Smooth muscle cell (in vitro differentiated cells): ENCODE measurements around the gene NPEPL1. TPM values are rescaled to one million over a fixed set of nuclear protein-coding genes. Genes with fewer than 3 reads are reported as not detected.

ENCODE experiments used
- DNase-seq: peaks from one replicate; lab custom pipeline; 2025; ENCODE audit not compliant: unreplicated experiment; lab: John Stamatoyannopoulos, UW
- H2AFZ ChIP-seq: fragments of 200-600 bp; sonication (generic); 2 replicates; pipeline ENCODE4 v1.6.0; 2016; ENCODE audit warnings: antibody characterized with exemption, low read depth, mild to moderate bottlenecking
- H3F3A ChIP-seq: fragments of 200-600 bp; sonication (generic); 2 replicates; pipeline ENCODE4 v1.6.0; 2017; ENCODE audit warnings: antibody characterized with exemption, low read depth
- H3K27ac ChIP-seq: fragments of 200-600 bp; sonication (generic); 2 replicates; pipeline ENCODE4 v1.5.1; 2016; ENCODE audit warnings: low read depth, mild to moderate bottlenecking
- H3K27me3 ChIP-seq: fragments of 200-600 bp; sonication (generic); 2 replicates; pipeline ENCODE4 v1.6.1; 2016; ENCODE audit warnings: low read depth, mild to moderate bottlenecking
- H3K36me3 ChIP-seq: fragments of 200-600 bp; sonication (generic); 2 replicates; pipeline ENCODE4 v1.5.1; 2016; ENCODE audit warnings: low read depth
- H3K4me1 ChIP-seq: fragments of 200-600 bp; sonication (generic); 2 replicates; pipeline ENCODE4 v1.5.1; 2016; ENCODE audit warnings: low read depth
- H3K4me2 ChIP-seq: fragments of 200-600 bp; sonication (generic); 2 replicates; pipeline ENCODE4 v1.6.0; 2016; ENCODE audit warnings: mild to moderate bottlenecking
- H3K4me3 ChIP-seq: fragments of 200-600 bp; sonication (generic); 2 replicates; pipeline ENCODE4 v1.5.1; 2016; ENCODE audit warnings: mild to moderate bottlenecking
- H3K79me2 ChIP-seq: fragments of 200-600 bp; sonication (generic); 2 replicates; pipeline ENCODE4 v1.6.0; 2016; ENCODE audit warnings: low read depth, mild to moderate bottlenecking
- H3K9ac ChIP-seq: fragments of 200-600 bp; sonication (generic); 2 replicates; pipeline ENCODE4 v1.6.0; 2016; ENCODE audit warnings: low read depth
- H3K9me3 ChIP-seq: fragments of 200-600 bp; sonication (generic); replicated peaks from 2 replicates; pipeline ENCODE4 v1.5.1; 2016; ENCODE audit warnings: low read depth
- H4K20me1 ChIP-seq: fragments of 200-600 bp; sonication (generic); 2 replicates; pipeline ENCODE4 v1.6.0; 2016; ENCODE audit warnings: low read depth
- CTCF ChIP-seq: fragments of 200-600 bp; sonication (generic); IDR thresholded peaks from 2 replicates; pipeline ENCODE4 v1.5.1; 2017; ENCODE audit warnings: borderline replicate concordance, mild to moderate bottlenecking, antibody characterized with exemption; ENCODE audit not compliant: insufficient read depth, poor library complexity, severe bottlenecking
- WGBS: methylation state at CpG from one replicate; pipeline ENCODE4 v1.1.7; 2016; ENCODE audit warnings: low lambda C conversion rate; 5-methylcytosine and 5-hydroxymethylcytosine counted together
- polyA plus RNA-seq: library from polyadenylated mRNA; unstranded; fragments of >200 nt; fragmentation: Nextera tagmentation; extraction: Ambion mirVana; gene quantifications from 2 replicates; pipeline ENCODE4 v1.2.1, GENCODE V29; 2016
- total RNA-seq: library from RNA; depleted of rRNA; stranded (reverse); fragments of >200 nt; gene quantifications from 2 replicates; pipeline ENCODE4 v1.2.3, GENCODE V29; 2014

Gene NPEPL1
- total and polyA plus RNA-seq, 2 experiments from 2014 or later: 17.7 to 32.9 TPM

GRCh38 chr20:58751979-58752378 lies 59.4 kb downstream of the NPEPL1 start:
- Histone ChIP-seq H3K27me3 (no peaks in the 10 kb centered on the region), H3K9ac (no peak overlapping the region), H3K36me3 (no peaks in the 10 kb centered on the region), H3K4me2 (no peak overlapping the region), H4K20me1 (no peaks in the 10 kb centered on the region), H3K79me2 (no peaks in the 10 kb centered on the region), H3K27ac (no peak overlapping the region), H3F3A (no peaks in the 10 kb centered on the region), H2AFZ (no peak overlapping the region), H3K4me3 (no peak overlapping the region), H3K4me1 (no peaks in the 10 kb centered on the region), H3K9me3 (no peaks in the 10 kb centered on the region)
- no peak for DNase-seq
- no peak for TF ChIP-seq CTCF
- WGBS: 83% methylated on average over 6 of the region's 10 CpGs

- H3K27me3 ChIP-seq: no peaks in the 10 kb centered on the region
- DNase-seq: no peak
- no peak overlapping the region for H2AFZ ChIP-seq
- no peaks in the 10 kb centered on the region for H3K79me2 ChIP-seq
- no peaks in the 10 kb centered on the region for H4K20me1 ChIP-seq
- no peak overlapping the region for H3K27ac ChIP-seq
- WGBS: 95% methylated on average over 6 of the region's 6 CpGs
- H3F3A ChIP-seq: no peaks in the 10 kb centered on the region
- H3K4me1 ChIP-seq: no peaks in the 10 kb centered on the region
- no peak for TF ChIP-seq CTCF
- no peaks in the 10 kb centered on the region for H3K9me3 ChIP-seq
- H3K9ac ChIP-seq: no peak overlapping the region
- no peak overlapping the region for H3K4me2 ChIP-seq
- no peaks in the 10 kb centered on the region for H3K36me3 ChIP-seq
- H3K4me3 ChIP-seq: no peak overlapping the region
Measured at GRCh38 chr20:58752565-58752964, 60.0 kb downstream of the NPEPL1 start.

DNA sequence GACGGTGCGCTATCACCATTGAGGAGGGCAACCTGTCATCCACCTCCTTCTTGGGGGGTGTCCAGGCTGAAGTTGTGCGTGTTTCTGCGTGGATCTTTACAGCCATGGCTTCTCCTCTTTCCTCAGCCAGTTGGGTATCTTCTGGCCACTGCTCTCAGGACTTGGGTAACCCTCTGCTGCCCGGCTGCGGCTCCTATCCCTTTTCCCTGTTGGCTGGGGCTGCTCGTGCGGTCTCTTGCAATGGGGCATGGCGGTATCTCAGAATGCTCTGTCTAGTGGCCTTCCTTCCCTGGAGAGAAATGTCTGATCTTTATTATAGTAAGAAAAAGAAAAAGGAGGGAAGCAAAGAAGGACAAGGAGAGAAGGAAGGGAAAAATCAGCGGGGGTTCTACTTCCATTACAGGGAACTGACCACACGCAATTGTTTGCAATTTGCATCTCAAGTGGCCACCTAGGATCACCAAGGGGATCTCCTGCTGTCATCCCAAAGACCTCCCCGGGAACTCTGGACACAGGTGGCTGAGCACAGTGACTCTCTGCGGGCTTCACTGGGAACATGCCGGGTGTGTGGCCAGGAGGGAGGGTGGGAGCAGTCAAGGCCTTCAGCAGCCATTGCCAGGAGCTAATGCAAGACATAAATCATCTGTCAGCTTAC lies 60.8 kb downstream of the NPEPL1 start:
- Histone ChIP-seq H3K4me2 (no peak overlapping the region), H3K9me3 (no peaks in the 10 kb centered on the region), H3K79me2 (no peaks in the 10 kb centered on the region), H2AFZ (no peak overlapping the region), H3K27me3 (no peaks in the 10 kb centered on the region), H3K4me1 (no peaks in the 10 kb centered on the region), H3K4me3 (no peak overlapping the region), H3K27ac (no peak overlapping the region), H3K36me3 (no peaks in the 10 kb centered on the region), H3K9ac (no peak overlapping the region), H3F3A (no peaks in the 10 kb centered on the region), H4K20me1 (no peaks in the 10 kb centered on the region)
- DNase-seq: no peak
- WGBS: 70% methylated on average over 14 of the region's 14 CpGs
- no peak for TF ChIP-seq CTCF

- 88% methylated on average over 17 of the region's 17 CpGs for WGBS
- H3K9ac ChIP-seq: no peak overlapping the region
- no peak for TF ChIP-seq CTCF
- H3K4me3 ChIP-seq: no peak overlapping the region
- H3K27ac ChIP-seq: no peak overlapping the region
- no peaks in the 10 kb centered on the region for H3K36me3 ChIP-seq
- DNase-seq: no peak
- no peaks in the 10 kb centered on the region for H3K4me1 ChIP-seq
- no peak overlapping the region for H2AFZ ChIP-seq
- H3K9me3 ChIP-seq: no peaks in the 10 kb centered on the region
- H3F3A ChIP-seq: no peaks in the 10 kb centered on the region
- H3K4me2 ChIP-seq: no peak overlapping the region
- no peaks in the 10 kb centered on the region for H3K79me2 ChIP-seq
- no peaks in the 10 kb centered on the region for H4K20me1 ChIP-seq
- no peaks in the 10 kb centered on the region for H3K27me3 ChIP-seq
Measured at GRCh38 chr20:58753922-58754551, 61.4 kb downstream of the NPEPL1 start.
